HUES48 (cell line): ENCODE results near the gene LIN52.

Experiments
- H3K27ac ChIP-seq: one replicate; pipeline ENCODE4 v1.7.0; 2013; ENCODE audit warnings: low read depth, low read length, inconsistent platforms
- H3K27me3 ChIP-seq: 2 replicates; pipeline ENCODE4 v1.6.1; 2013; ENCODE audit warnings: mild to moderate bottlenecking, low read length; ENCODE audit not compliant: control insufficient read depth, insufficient read depth
- H3K36me3 ChIP-seq: 2 replicates; pipeline ENCODE4 v1.6.1; 2013; ENCODE audit warnings: low read length; ENCODE audit not compliant: control insufficient read depth, insufficient read depth
- H3K4me1 ChIP-seq: 2 replicates; pipeline ENCODE4 v1.6.1; 2013; ENCODE audit warnings: mild to moderate bottlenecking, low read length; ENCODE audit not compliant: control insufficient read depth, insufficient read depth
- H3K4me3 ChIP-seq: 2 replicates; pipeline ENCODE4 v1.5.1; 2013; ENCODE audit warnings: mild to moderate bottlenecking, low read depth, low read length
- H3K9ac ChIP-seq: 2 replicates; pipeline ENCODE4 v1.6.1; 2013; ENCODE audit warnings: mild to moderate bottlenecking, low read depth, low read length, moderate library complexity
- H3K9me3 ChIP-seq: 2 replicates; pipeline ENCODE4 v1.6.1; 2013; ENCODE audit warnings: low read length; ENCODE audit not compliant: control insufficient read depth, insufficient read depth

Gene LIN52

GRCh38 chr14:74194506-74195274 is 109.9 kb downstream of the LIN52 start:
- Histone ChIP-seq H3K36me3 (peaks cover 14% of the 10 kb centered on the region), H3K27me3 (no peaks in the 10 kb centered on the region), H3K9me3 (no peaks in the 10 kb centered on the region), H3K4me1 (no peaks in the 10 kb centered on the region), H3K27ac (no peak overlapping the region), H3K9ac (no peak overlapping the region), H3K4me3 (no peak overlapping the region)

GRCh38 chr14:74195623-74196022 is 110.9 kb downstream of the LIN52 start:
- no peak overlapping the region for H3K27ac ChIP-seq

DNA sequence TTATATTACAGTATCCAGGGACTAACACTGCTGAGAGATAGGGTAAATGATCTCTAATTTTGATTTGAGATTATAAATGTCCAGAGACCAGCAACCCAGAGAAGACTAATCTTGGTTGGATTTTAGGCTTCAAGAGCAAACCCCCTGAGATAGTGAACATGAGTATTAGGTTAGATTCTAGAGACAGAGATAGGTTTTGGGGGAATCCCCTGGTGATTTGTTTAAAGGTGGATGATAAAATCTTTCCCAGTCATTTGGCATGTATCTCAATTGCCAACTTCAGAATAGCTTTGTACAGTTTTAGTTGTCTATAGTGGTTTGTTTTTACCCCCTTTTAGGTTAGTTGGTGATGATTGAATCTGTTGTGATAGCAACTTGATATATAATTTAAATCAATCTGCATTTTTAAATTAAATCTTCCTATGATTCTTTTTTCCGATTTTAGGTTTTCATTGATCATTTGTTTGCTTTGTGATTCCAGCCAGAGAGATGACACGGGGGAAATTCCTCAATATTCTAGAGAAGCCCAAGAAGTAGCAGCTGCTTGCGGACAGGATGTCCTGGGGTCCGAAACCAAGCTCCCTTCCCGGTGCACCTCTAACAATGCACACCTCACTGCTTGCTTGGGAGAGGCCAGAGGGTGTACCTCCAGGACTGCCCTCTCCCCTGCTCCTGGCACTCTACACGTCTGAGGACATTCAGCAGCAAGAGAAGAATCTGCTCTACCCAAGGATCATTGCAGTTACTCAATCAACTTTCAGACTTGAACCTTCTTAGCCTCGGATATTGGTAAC is 113.9 kb downstream of the LIN52 start:
- H3K9ac ChIP-seq = no peak overlapping the region
- peaks cover 26% of the 10 kb centered on the region for H3K36me3 ChIP-seq
- no peak overlapping the region for H3K4me3 ChIP-seq
- no peaks in the 10 kb centered on the region for H3K9me3 ChIP-seq
- no peaks in the 10 kb centered on the region for H3K4me1 ChIP-seq
- no peak overlapping the region for H3K27ac ChIP-seq
- H3K27me3 ChIP-seq = no peaks in the 10 kb centered on the region

More at GRCh38 chr14:74195623-74196022, 110.9 kb downstream of the LIN52 start:
- Histone ChIP-seq H3K4me3 (no peak overlapping the region), H3K4me1 (no peaks in the 10 kb centered on the region), H3K27me3 (no peaks in the 10 kb centered on the region), H3K9ac (no peak overlapping the region), H3K36me3 (peaks cover 18% of the 10 kb centered on the region), H3K9me3 (no peaks in the 10 kb centered on the region)

DNA sequence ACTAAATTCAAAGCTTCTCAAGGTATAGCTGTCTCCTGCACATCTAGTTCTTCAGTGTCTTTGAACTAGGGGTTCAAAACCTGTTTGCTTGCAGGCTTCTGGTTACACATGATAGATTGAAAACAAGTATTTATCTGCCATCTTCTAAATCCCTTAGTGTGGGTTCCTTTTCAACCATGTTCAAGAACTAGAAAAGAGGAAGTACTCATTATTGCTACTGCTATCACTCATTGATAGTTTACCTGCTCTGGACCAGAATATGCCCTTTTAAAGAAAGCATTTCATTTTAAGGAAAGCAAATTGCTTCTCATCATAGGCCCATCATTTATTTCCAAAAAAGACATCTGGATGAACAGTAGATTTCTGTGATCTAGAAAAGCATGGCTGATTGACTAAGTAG is 117.4 kb downstream of the LIN52 start:
- Histone ChIP-seq H3K4me3 (no peak overlapping the region), H3K4me1 (no peaks in the 10 kb centered on the region), H3K36me3 (peaks cover 26% of the 10 kb centered on the region)

GRCh38 chr14:74203639-74204038 is 118.9 kb downstream of the LIN52 start:
- Histone ChIP-seq H3K9me3 (no peaks in the 10 kb centered on the region), H3K27me3 (no peaks in the 10 kb centered on the region), H3K36me3 (peaks cover 26% of the 10 kb centered on the region), H3K4me3 (no peak overlapping the region), H3K4me1 (no peaks in the 10 kb centered on the region), H3K27ac (no peak overlapping the region), H3K9ac (no peak overlapping the region)

More for the DNA sequence above, 117.4 kb downstream of the LIN52 start:
- Histone ChIP-seq H3K9me3 (no peaks in the 10 kb centered on the region), H3K9ac (no peak overlapping the region), H3K27me3 (no peaks in the 10 kb centered on the region), H3K27ac (no peak overlapping the region)

- no peaks in the 10 kb centered on the region for H3K9me3 ChIP-seq
- H3K27me3 ChIP-seq = no peaks in the 10 kb centered on the region
- no peaks in the 10 kb centered on the region for H3K4me1 ChIP-seq
- H3K4me3 ChIP-seq = no peak overlapping the region
- H3K9ac ChIP-seq = no peak overlapping the region
- H3K36me3 ChIP-seq = peaks cover 18% of the 10 kb centered on the region
- no peak overlapping the region for H3K27ac ChIP-seq
Measured at GRCh38 chr14:74204491-74204890, 119.7 kb downstream of the LIN52 start.

- H3K36me3 ChIP-seq = peaks cover 9% of the 10 kb centered on the region
- no peak overlapping the region for H3K4me3 ChIP-seq
- H3K9me3 ChIP-seq = no peaks in the 10 kb centered on the region
- H3K9ac ChIP-seq = no peak overlapping the region
- H3K4me1 ChIP-seq = no peaks in the 10 kb centered on the region
- no peaks in the 10 kb centered on the region for H3K27me3 ChIP-seq
- no peak overlapping the region for H3K27ac ChIP-seq
Measured at GRCh38 chr14:74205882-74206281, 121.1 kb downstream of the LIN52 start.

DNA sequence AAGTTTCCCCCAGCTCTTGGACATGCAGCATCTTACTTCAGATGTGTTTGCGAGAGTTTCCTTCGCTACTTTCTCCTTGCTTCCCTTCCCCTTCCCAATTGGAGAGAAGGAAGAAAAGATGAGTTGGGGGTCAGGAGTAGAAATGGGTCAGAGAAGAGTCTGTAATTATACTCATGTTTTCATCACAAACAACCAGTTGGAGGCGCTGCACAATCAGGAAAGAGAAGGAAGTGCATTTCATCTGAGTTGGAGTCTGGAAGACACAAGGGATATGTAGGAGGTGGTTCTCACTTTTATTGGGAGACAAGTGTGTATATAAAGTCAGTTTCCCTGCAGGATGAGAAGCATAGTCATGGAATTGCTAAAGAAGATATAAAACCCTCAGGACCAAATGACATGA is 123.2 kb downstream of the LIN52 start:
- Histone ChIP-seq H3K27ac (no peak overlapping the region), H3K4me3 (no peak overlapping the region), H3K27me3 (no peaks in the 10 kb centered on the region), H3K9ac (no peak overlapping the region), H3K4me1 (no peaks in the 10 kb centered on the region), H3K36me3 (peaks cover 4% of the 10 kb centered on the region), H3K9me3 (no peaks in the 10 kb centered on the region)

GRCh38 chr14:74208642-74209041 is 123.9 kb downstream of the LIN52 start:
- Histone ChIP-seq H3K4me3 (no peak overlapping the region), H3K9ac (no peak overlapping the region), H3K27ac (no peak overlapping the region), H3K9me3 (no peaks in the 10 kb centered on the region), H3K4me1 (no peaks in the 10 kb centered on the region), H3K27me3 (no peaks in the 10 kb centered on the region), H3K36me3 (no peaks in the 10 kb centered on the region)

DNA sequence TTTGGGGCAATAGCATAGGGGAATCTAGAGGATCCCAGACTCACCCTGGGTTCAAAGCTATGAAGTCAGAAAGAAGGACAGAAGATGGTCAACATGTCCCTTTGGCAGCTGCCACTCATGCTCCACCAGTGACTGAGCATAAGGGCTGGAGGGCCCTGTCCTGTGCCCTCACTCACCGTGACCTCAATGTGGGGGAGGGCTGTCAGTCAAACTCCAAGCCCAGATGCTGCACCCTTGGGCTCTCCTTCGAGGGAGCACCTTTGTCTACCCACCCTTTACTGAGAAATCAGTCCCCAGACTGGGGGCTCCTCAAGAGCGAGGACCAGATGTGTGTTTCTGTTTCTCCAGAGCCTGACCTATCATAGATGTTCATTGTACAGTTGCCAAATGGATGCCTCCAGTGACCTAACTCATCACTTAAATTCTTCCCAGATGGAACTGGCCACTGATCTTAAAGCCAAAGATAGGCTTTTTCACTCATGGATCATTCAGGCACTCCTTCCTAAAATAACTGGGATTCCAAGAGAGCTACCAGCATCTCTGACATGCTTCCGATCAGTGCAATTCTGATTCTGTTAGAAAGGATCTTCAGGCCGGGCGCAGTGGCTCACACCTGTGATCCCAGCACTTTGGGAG is 127.3 kb downstream of the LIN52 start:
- H3K27ac ChIP-seq = no peak overlapping the region
- H3K36me3 ChIP-seq = no peaks in the 10 kb centered on the region
- H3K4me1 ChIP-seq = no peaks in the 10 kb centered on the region
- no peak overlapping the region for H3K4me3 ChIP-seq
- no peaks in the 10 kb centered on the region for H3K9me3 ChIP-seq
- peaks cover 6% of the 10 kb centered on the region for H3K27me3 ChIP-seq
- no peak overlapping the region for H3K9ac ChIP-seq
